HK-2 (cell line): Measurements from ENCODE around the gene TNK2.
"Not testable (repeated sequence)": the region's sequence is repeated elsewhere in the genome, so short reads cannot be mapped to it uniquely, and the experiment has no call there.

ENCODE experiments used
- DNase-seq: peaks from one replicate; pipeline ENCODE4 v3.0.0-alpha.2; 2018; ENCODE audit not compliant: unreplicated experiment

Gene TNK2

GRCh38 chr3:195916991-195917390 is 8.6 kb upstream of the TNK2 start:
- no peak for DNase-seq

- no peak for DNase-seq
Measured at GRCh38 chr3:195916291-195916690, 7.9 kb upstream of the TNK2 start.

- DNase-seq = peak; percentile 97
Measured at GRCh38 chr3:195914648-195915473, 6.5 kb upstream of the TNK2 start.

DNA sequence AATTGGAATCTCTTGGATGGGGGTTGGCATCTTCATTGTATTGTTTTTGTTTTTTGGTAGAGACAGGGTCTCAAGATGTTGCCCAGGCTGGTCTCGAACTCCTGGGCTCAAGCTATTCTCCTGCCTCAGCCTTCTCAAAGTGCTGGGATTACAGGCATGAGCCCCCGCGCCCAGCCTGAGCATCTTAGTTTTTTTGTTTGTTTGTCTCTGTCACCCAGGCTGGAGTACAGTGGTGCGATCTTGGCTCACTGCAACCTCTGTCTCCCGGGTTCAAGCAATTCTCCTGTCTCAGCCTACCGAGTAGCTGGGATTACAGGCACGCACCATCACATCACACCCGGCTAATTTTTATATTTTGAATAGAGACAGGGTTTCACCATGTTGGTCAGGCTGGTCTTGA is 5.8 kb upstream of the TNK2 start:
- DNase-seq = not testable (repeated sequence)

DNA sequence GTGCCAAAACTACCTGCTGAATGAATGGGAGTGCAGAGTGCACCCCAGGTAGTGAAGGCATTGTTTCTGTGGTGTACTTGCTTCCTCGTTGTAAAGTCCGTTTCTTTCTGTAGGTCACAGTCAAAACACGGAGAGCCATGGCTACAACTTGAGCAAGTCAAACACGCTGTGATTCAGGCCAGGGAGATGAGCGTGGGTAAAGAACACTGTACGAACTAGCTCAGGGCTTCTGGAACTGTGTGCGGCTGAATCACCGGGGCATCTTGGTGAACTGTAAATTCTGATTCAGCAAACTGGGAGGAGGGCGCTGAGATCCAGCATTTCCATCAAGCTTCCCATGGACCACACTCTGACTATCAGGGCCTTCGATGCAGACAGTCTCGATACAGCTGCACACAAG is 5.0 kb upstream of the TNK2 start:
- DNase-seq = no peak

- DNase-seq = no peak
Measured at GRCh38 chr3:195911946-195912270, 3.6 kb upstream of the TNK2 start.

GRCh38 chr3:195911041-195911945 is 2.9 kb upstream of the TNK2 start:
- no peak for DNase-seq

- DNase-seq = no peak
Measured at GRCh38 chr3:195910499-195910845, 2.1 kb upstream of the TNK2 start.

GRCh38 chr3:195909644-195910498 is 1.5 kb upstream of the TNK2 start:
- DNase-seq = peak; percentile 84

- peak; percentile 43 for DNase-seq
Measured at GRCh38 chr3:195908694-195909581, 587 bp upstream of the TNK2 start.

- no peak for DNase-seq
Measured at GRCh38 chr3:195907684-195907933, 742 bp downstream of the TNK2 start.

DNA sequence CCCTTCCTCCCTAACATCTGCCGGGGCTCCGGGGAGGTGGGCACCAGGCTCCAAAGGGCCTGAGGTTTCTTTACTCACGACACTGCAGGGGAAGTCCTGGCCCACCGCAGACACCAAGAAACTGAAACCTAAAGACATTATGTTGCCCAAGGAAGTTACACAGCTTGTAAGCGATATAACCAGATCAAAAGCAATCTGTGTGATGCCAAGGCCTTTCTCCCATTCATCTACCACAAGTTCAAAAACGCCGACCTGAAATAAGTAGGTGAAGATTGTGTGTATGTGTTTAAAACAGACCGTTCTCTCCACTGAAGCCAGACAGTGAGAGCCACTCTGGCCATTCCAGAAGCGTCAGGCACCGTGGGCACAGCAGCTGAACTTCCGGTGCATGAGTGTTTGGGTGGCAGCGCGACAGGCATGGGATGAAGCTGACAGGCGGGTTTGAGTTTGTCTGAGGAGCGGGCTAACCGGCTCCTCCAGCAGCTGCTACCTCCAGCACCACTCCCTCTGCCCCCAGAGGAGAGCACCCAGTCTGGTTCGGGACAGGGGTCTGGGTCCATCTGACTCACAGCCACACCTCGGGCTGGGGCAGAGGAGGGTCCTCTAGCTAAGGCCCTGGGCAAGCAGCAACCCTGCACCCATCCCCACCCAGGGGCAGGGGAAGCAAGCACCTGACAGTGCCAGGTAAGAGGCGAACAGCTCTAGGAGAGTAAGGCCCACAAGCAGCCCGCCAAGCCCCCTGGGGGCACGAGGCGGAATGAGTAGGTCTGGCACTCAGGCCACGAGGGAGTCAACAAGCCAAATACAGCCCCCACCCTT is 1.3 kb downstream of the TNK2 start:
- no peak for DNase-seq

GRCh38 chr3:195905970-195906864 is 2.1 kb downstream of the TNK2 start:
- no peak for DNase-seq

- DNase-seq = no peak
Measured at GRCh38 chr3:195904368-195904767, 4.0 kb downstream of the TNK2 start.

GRCh38 chr3:195903950-195904290 is 4.4 kb downstream of the TNK2 start:
- DNase-seq = no peak

GRCh38 chr3:195902634-195903033 is 5.7 kb downstream of the TNK2 start:
- not testable (repeated sequence) for DNase-seq

DNA sequence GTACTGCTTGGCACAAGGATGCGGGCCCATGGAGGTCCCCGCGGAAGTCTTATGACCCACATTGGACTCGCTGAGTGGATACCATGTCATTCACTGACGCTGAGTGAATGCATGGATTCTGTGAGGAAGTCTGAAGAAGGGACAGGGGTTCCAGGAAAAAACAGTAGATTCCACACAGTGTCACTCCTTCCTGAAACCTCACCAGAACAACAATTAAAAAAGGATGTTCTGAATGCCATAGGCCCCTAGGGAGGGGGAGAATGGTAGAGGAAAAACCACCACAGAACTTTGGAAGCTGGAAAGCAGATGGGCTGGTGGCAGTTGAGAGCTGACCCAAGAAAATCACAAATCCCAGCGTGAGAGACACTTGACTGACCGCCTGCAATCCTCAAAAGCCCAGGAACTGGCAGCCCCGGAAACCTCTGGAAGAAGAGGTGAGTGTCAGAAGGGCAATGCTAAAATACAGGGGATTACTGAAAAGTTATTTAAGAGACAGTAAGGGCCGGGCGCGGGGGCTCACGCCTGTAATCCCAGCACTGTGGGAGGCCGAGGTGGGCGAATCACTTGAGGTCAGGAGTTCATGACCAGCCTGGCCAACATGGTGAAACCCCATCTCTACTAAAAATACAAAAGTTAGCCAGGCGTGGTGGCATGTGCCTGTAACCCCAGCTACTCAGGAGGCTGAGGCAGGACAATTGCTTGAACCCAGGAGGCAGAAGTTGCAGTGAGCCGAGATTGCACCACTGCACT is 6.3 kb downstream of the TNK2 start:
- not testable (repeated sequence) for DNase-seq

DNA sequence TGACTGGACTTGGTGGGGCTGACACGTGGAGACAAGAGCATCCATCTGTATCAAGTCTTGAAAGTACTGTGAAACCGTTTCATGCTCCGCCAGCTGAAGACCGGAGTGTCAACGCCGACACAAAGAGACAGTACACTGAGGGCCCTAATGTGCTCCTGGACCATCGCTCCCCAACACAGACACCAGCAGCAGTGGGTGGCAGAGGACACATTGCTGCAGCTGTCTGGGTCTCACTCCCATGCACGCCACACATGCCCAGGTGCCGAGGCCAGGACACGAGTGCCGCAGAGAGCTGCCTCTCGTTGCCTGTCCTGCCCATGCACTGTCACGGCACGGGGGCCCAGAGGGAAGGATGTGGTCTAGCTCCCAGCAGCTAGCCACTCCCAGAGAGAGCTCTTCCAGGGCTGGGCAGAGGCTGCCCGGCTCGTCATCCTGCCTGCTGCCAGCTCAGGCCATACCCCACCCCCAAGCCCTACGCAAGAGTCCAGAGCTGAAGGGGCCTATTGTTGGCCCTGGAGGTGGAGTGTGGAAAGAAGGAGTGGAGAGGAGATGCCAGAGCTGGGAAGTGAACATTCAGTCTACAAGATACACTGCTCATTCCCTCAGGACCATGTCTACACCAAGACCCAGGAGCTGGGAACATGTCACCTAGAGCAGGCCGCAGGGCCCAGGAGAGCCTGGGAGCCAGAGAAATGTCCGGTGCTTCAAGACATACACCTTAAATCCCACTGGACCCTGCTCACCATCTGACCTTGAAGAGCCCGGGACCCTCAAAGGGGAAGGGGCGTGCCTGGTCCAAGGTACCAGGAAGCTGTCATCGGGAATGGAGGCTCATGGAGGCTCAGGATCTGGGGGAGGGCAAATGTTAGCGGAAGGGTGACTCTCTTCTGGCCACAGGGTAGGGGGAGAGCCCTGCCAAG is 7.7 kb downstream of the TNK2 start:
- DNase-seq = peak; percentile 66
